Sigmoid colon (tissue), 7 donors: Measurements from ENCODE around the gene PEX3. TPM values are rescaled to one million over a fixed set of nuclear protein-coding genes. Genes with fewer than 3 reads are reported as not detected.

Source experiments
- DNase-seq: peaks from one replicate; pipeline ENCODE4 v3.0.0-alpha.2; 2019
- H3K27ac ChIP-seq, 4 donors: fragments of 200-600 bp; sonication (generic); one replicate each; pipeline ENCODE4 v1.5.1; 2016 to 2019; ENCODE audit warnings: mild to moderate bottlenecking in 1 of 4
- H3K27me3 ChIP-seq, 3 donors: fragments of 200-600 bp; sonication (generic); one replicate each; pipeline ENCODE4 v1.5.1; 2019; ENCODE audit warnings: mild to moderate bottlenecking in 1 of 3
- H3K36me3 ChIP-seq, 4 donors: fragments of 200-600 bp; sonication (generic); one replicate each; pipeline ENCODE4 v1.5.1; 2016 to 2019
- H3K4me1 ChIP-seq, 4 donors: fragments of 200-600 bp; sonication (generic); one replicate each; pipeline ENCODE4 v1.5.1; 2017 to 2019
- H3K4me3 ChIP-seq, 4 donors: fragments of 200-600 bp; sonication (generic); one replicate each; pipeline ENCODE4 v1.5.1; 2017 to 2019; ENCODE audit warnings: mild to moderate bottlenecking in 2 of 4, moderate library complexity in 1 of 4
- H3K9me3 ChIP-seq, 4 donors: fragments of 200-600 bp in 3 of 4; sonication (generic) in 3 of 4; one replicate each; pipeline versions ENCODE4 v1.5.1 to v1.6.1; 2013 to 2019
- CTCF ChIP-seq, 4 experiments: fragments of 450-650 bp in 3 of 4; fragments of 200-600 bp in 1 of 4; IDR thresholded peaks; one replicate each; pipeline ENCODE4 v1.5.1; 2016 to 2019; ENCODE audit warnings: antibody characterized with exemption in 4 of 4, mild to moderate bottlenecking in 3 of 4, moderate library complexity in 2 of 4
- EP300 ChIP-seq, 4 donors: sonication (generic); formaldehyde crosslinking; IDR thresholded peaks; one replicate each; pipeline ENCODE4 v1.6.1; 2017; ENCODE audit warnings: antibody characterized with exemption in 4 of 4
- POLR2A ChIP-seq, 2 donors: fragments of 450-650 bp; IDR thresholded peaks; one replicate each; pipeline ENCODE4 v1.6.1; 2016; ENCODE audit warnings: antibody characterized with exemption in 2 of 2, mild to moderate bottlenecking in 2 of 2, moderate library complexity in 2 of 2
- POLR2AphosphoS5 ChIP-seq, 4 donors: sonication (generic); formaldehyde crosslinking; IDR thresholded peaks; one replicate each; pipeline ENCODE4 v1.6.1; 2017; ENCODE audit warnings: antibody characterized with exemption in 4 of 4
- WGBS, 2 donors: extraction: QIAGEN DNeasy Blood & Tissue Kit; methylation state at CpG; one replicate each; pipeline ENCODE4 v1.1.7; 2013; 5-methylcytosine and 5-hydroxymethylcytosine counted together
- intact Hi-C: fragments of 100-400 bp; cut with DNase I; formaldehyde crosslinking; loops from one replicate; pipeline ENCODE4 v1.15.1; 2023
- polyA plus RNA-seq, 3 donors: library from polyadenylated mRNA; stranded (reverse); fragments of 200-250 nt; gene quantifications; one replicate each; pipeline ENCODE4 v1.2.3, GENCODE V29; 2013
- total RNA-seq, 4 donors: library from RNA; depleted of rRNA; stranded (reverse); fragments of >200 nt; gene quantifications; one replicate each; pipeline ENCODE4 v1.1.0, GENCODE V29; 2016
- donor health status: healthy with polysubstance abuse.
- donor health status: Bipolar disorder and iron deficiency.
- donor health status: healthy.

Gene PEX3
- total and polyA plus RNA-seq, 7 donors = 5.1 to 16.1 (median 10.6) TPM

- Histone ChIP-seq H3K9me3 (no peaks in the 10 kb centered on the region), H3K4me3 (no peak overlapping the region), H3K4me1 (no peaks in the 10 kb centered on the region), H3K36me3 (peaks cover 0 to 86% (median 14%) of the 10 kb centered on the region in 4 donors), H3K27me3 (no peaks in the 10 kb centered on the region), H3K27ac (no peak overlapping the region)
- no peak for DNase-seq
- WGBS, 2 donors = 80 to 89% methylated on average over 4 of the region's 4 CpGs
- intact Hi-C loops = no loop called here
- no peak for TF ChIP-seq CTCF (IDR thresholded peaks at IDR 0.05)
- no peak for TF ChIP-seq POLR2AphosphoS5 (IDR thresholded peaks at IDR 0.05)
- TF ChIP-seq EP300 (IDR thresholded peaks at IDR 0.05) = no peak
- no peak for TF ChIP-seq POLR2A (IDR thresholded peaks at IDR 0.05)
Observed at GRCh38 chr6:143498428-143498827, 47.8 kb downstream of the PEX3 start.

- no peaks in the 10 kb centered on the region for H3K9me3 ChIP-seq
- 95% methylated on average over 2 of the region's 2 CpGs for WGBS, 2 donors
- DNase-seq = no peak
- H3K36me3 ChIP-seq = peaks cover 0 to 82% (median 12%) of the 10 kb centered on the region in 4 donors
- H3K27ac ChIP-seq = no peak overlapping the region
- H3K27me3 ChIP-seq = no peaks in the 10 kb centered on the region
- no peaks in the 10 kb centered on the region for H3K4me1 ChIP-seq
- intact Hi-C loops = no loop called here
- no peak for TF ChIP-seq POLR2AphosphoS5 (IDR thresholded peaks at IDR 0.05)
- no peak for TF ChIP-seq CTCF (IDR thresholded peaks at IDR 0.05)
- TF ChIP-seq EP300 (IDR thresholded peaks at IDR 0.05) = no peak
- TF ChIP-seq POLR2A (IDR thresholded peaks at IDR 0.05) = no peak
- no peak overlapping the region for H3K4me3 ChIP-seq
Observed at GRCh38 chr6:143501851-143502250, 51.2 kb downstream of the PEX3 start.

- Histone ChIP-seq H3K4me3 (no peak overlapping the region), H3K27ac (no peak overlapping the region), H3K27me3 (no peaks in the 10 kb centered on the region), H3K4me1 (peaks cover 0 to 6% (median under 1%) of the 10 kb centered on the region in 4 donors), H3K9me3 (no peaks in the 10 kb centered on the region), H3K36me3 (peaks cover 0 to 66% (median 6%) of the 10 kb centered on the region in 4 donors)
- no peak for TF ChIP-seq POLR2AphosphoS5 (IDR thresholded peaks at IDR 0.05)
- TF ChIP-seq CTCF (IDR thresholded peaks at IDR 0.05) = no peak
- no peak for TF ChIP-seq EP300 (IDR thresholded peaks at IDR 0.05)
- no peak for TF ChIP-seq POLR2A (IDR thresholded peaks at IDR 0.05)
- 89 to 97% methylated on average over 1 of the region's 1 CpG for WGBS, 2 donors
- DNase-seq = no peak
- intact Hi-C loops = no loop called here
Observed at GRCh38 chr6:143504369-143504768, 53.8 kb downstream of the PEX3 start.

GRCh38 chr6:143505111-143505510 lies 54.5 kb downstream of the PEX3 start:
- intact Hi-C loops = no loop called here
- no peak for DNase-seq
- TF ChIP-seq POLR2AphosphoS5 (IDR thresholded peaks at IDR 0.05) (no peak), POLR2A (IDR thresholded peaks at IDR 0.05) (no peak), EP300 (IDR thresholded peaks at IDR 0.05) (no peak), CTCF (IDR thresholded peaks at IDR 0.05) (no peak)
- H3K4me1 ChIP-seq = peaks cover 0 to 13% (median 5%) of the 10 kb centered on the region in 4 donors
- no peak overlapping the region for H3K27ac ChIP-seq
- peaks cover 0 to 60% (median 4%) of the 10 kb centered on the region in 4 donors for H3K36me3 ChIP-seq
- no peaks in the 10 kb centered on the region for H3K9me3 ChIP-seq
- no peaks in the 10 kb centered on the region for H3K27me3 ChIP-seq
- no peak overlapping the region for H3K4me3 ChIP-seq
- WGBS, 2 donors = 81 to 86% methylated on average over 5 of the region's 5 CpGs

- Histone ChIP-seq H3K27me3 (no peaks in the 10 kb centered on the region), H3K27ac (no peak overlapping the region), H3K36me3 (peaks cover 0 to 56% (median 2%) of the 10 kb centered on the region in 4 donors), H3K4me3 (no peak overlapping the region), H3K9me3 (no peaks in the 10 kb centered on the region), H3K4me1 (peaks cover 0 to 17% (median 9%) of the 10 kb centered on the region in 4 donors)
- intact Hi-C loops = no loop called here
- 87 to 89% methylated on average over 2 of the region's 2 CpGs for WGBS, 2 donors
- TF ChIP-seq POLR2A (IDR thresholded peaks at IDR 0.05) (no peak), CTCF (IDR thresholded peaks at IDR 0.05) (no peak), EP300 (IDR thresholded peaks at IDR 0.05) (no peak)
- DNase-seq = no peak
Observed at GRCh38 chr6:143505537-143505936, 54.9 kb downstream of the PEX3 start.
